GM15510 (cell line): ENCODE data around the gene LGR4.

Experiments used
- POLR2A ChIP-seq: IDR thresholded peaks from 3 replicates; pipeline ENCODE4 v1.6.1; 2011; ENCODE audit warnings: borderline replicate concordance; ENCODE audit not compliant: insufficient read length; ENCODE audit errors: extremely low read depth

LGR4 gene

GRCh38 chr11:27349919-27350318, 122.7 kb downstream of the LGR4 start:
- no peak for TF ChIP-seq POLR2A

DNA sequence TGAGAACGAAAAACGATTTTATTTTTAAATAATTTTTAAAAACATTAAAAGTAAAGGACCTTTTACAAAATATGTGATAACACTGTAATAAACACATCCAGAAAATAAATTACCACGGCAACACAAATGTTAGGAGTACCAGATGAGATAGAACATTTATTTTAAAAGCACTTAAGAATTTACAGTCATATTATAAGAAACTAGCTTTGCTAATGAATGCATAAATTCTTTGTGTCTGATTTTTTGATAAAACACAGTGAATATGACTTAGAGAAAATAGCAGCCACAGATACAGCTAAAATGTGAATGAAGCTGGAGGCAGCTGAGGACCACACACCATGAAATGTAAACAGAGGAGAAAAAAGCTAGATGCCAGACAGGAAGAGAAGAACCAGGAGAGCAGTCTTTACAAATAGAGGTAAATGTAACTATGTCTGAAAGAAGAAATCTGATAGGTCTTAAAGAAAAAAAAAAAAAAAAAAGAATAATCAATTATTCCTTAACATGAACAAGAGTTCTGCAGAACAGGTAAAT, 124.2 kb downstream of the LGR4 start:
- no peak for TF ChIP-seq POLR2A

- no peak for TF ChIP-seq POLR2A
Observed at GRCh38 chr11:27347359-27348339, 124.9 kb downstream of the LGR4 start.

- TF ChIP-seq POLR2A = no peak
Observed at GRCh38 chr11:27339941-27340340, 132.6 kb downstream of the LGR4 start.

DNA sequence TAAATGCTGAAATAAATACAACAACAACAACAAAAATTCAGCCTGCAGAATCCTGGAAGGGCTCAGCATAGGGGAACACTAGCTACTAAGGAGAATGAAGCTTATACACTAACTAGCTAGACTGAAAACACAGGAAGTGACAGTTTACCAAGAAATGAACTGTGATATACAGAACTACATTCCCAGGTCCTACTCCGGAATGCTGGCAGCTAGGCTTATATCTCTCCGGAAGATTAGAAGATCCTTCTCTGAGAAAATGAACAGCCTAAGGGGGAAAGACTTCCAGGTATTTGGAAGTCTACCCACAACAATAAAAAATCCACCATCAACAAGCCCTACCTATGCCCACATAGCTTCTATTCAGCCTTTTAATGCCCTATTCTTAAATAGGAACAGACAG, 140.6 kb downstream of the LGR4 start:
- no peak for TF ChIP-seq POLR2A

GRCh38 chr11:27330633-27331270, 141.8 kb downstream of the LGR4 start:
- no peak for TF ChIP-seq POLR2A

- no peak for TF ChIP-seq POLR2A
Observed at GRCh38 chr11:27329867-27330632, 142.5 kb downstream of the LGR4 start.

DNA sequence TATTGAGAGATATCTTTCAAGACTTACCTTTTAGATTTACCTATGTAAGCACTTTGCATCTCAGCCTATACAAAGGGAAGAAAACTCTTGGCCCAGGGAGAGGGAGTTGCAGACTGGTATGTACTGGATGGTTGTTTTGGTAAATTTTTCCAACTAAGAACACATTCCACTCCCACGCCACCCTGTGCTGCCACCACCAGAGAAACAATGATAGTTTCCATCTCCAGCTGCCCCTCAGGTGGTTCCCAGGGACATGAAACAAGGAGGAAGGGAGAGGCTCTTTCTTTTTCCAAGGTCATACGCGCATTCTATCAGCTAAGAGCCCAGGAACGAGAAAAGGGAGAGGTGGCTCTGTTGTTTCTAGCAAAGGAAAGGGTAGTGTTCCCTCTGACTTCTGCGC, 144.0 kb downstream of the LGR4 start:
- TF ChIP-seq POLR2A = no peak

DNA sequence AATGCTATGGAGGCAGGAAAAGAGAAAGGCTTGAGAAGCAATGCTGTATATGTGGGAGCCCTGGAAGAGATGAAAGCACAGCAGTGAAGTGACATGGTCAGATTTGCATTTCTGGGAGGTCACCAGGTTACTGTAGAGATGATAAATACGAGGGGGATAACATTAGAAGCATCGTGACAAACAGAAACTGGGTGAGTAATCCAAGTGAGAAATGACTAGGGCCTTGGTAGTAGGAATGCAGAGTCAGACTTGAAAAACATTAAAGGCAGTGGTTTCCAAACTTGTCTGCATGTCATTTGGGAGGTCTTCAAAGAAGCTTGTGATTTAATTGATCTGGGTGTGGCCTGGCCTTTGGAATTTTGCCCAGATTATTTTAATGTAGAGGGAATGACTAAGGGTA, 153.5 kb downstream of the LGR4 start:
- no peak for TF ChIP-seq POLR2A

DNA sequence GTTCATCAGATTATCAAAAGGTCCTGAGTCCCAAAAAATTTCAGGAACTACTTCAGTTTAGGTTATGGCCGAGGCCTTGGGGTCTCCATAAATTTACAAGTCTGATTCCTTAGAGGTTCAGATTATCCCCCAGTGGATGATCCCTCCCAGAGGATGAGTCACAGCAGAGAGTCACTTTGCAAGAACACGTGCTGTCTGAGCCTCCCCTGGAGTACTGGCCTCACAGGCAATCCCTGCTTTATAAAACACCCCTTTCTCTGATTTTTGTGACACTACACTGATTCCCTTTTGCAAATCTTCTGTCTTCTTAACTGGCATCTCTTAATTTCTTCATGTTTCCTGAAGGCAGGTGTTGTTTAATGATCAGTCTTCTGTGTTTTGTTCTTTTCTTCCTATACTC, 154.8 kb downstream of the LGR4 start:
- no peak for TF ChIP-seq POLR2A
